H9 (cell line): ENCODE data around the gene MYCBPAP. TPM values are rescaled to one million over a fixed set of nuclear protein-coding genes. Genes with fewer than 3 reads are reported as not detected.

Source experiments
- DNase-seq: peaks from one replicate; pipeline ENCODE4 v3.0.0-alpha.2; 2017
- H2AFZ ChIP-seq: one replicate; pipeline ENCODE4 v1.6.1; 2013; ENCODE audit warnings: mild to moderate bottlenecking, low read length, control low read depth, moderate library complexity
- H2AK5ac ChIP-seq: 2 replicates; pipeline ENCODE4 v1.6.1; 2013; ENCODE audit warnings: low read length, control low read depth, mixed read lengths; ENCODE audit not compliant: insufficient read length
- H2BK120ac ChIP-seq: one replicate; pipeline ENCODE4 v1.6.1; 2013; ENCODE audit warnings: low read depth, mild to moderate bottlenecking, low read length, control low read depth, inconsistent platforms; ENCODE audit not compliant: poor library complexity, severe bottlenecking
- H2BK12ac ChIP-seq: 2 replicates; pipeline ENCODE4 v1.6.1; 2013; ENCODE audit warnings: low read length, control low read depth, mixed read lengths, low read depth; ENCODE audit not compliant: insufficient read length
- H2BK15ac ChIP-seq: 2 replicates; pipeline ENCODE4 v1.6.1; 2013; ENCODE audit warnings: low read depth, low read length, control low read depth
- H2BK20ac ChIP-seq: one replicate; pipeline ENCODE4 v1.6.1; 2013; ENCODE audit warnings: low read depth, mild to moderate bottlenecking, low read length, control low read depth, inconsistent platforms; ENCODE audit not compliant: poor library complexity, severe bottlenecking
- H2BK5ac ChIP-seq: 2 replicates; pipeline ENCODE4 v1.6.1; 2013; ENCODE audit warnings: low read length, control low read depth, mixed read lengths; ENCODE audit not compliant: insufficient read length
- H3K14ac ChIP-seq: 2 replicates; pipeline ENCODE4 v1.6.1; 2013; ENCODE audit warnings: low read length, control low read depth; ENCODE audit not compliant: insufficient read depth
- H3K18ac ChIP-seq: 2 replicates; pipeline ENCODE4 v1.6.1; 2013; ENCODE audit warnings: low read depth, mild to moderate bottlenecking, mixed read lengths, low read length, control low read depth; ENCODE audit not compliant: insufficient read length
- H3K23ac ChIP-seq: 2 replicates; pipeline ENCODE4 v1.6.1; 2013; ENCODE audit warnings: low read length, control low read depth, mixed read lengths, low read depth; ENCODE audit not compliant: insufficient read length
- H3K23me2 ChIP-seq: 2 replicates; pipeline ENCODE4 v1.6.1; 2013; ENCODE audit warnings: low read depth, mild to moderate bottlenecking, mixed read lengths, low read length, control low read depth; ENCODE audit not compliant: insufficient read length, poor library complexity, severe bottlenecking
- H3K27ac ChIP-seq: 2 replicates; pipeline ENCODE4 v1.5.1; 2013; ENCODE audit warnings: low read length, control low read depth, mixed read lengths, low read depth; ENCODE audit not compliant: insufficient read length
- H3K27me3 ChIP-seq: 2 replicates; pipeline ENCODE4 v1.6.1; 2013; ENCODE audit warnings: low read length, control low read depth, inconsistent platforms; ENCODE audit not compliant: insufficient read depth
- H3K4ac ChIP-seq: 2 replicates; pipeline ENCODE4 v1.6.1; 2013; ENCODE audit warnings: low read depth, mild to moderate bottlenecking, control low read depth, inconsistent platforms, low read length, moderate library complexity
- H3K4me1 ChIP-seq: 2 replicates; pipeline ENCODE4 v1.6.1; 2013; ENCODE audit warnings: low read length, control low read depth, inconsistent platforms; ENCODE audit not compliant: insufficient read depth
- H3K4me2 ChIP-seq: 2 replicates; pipeline ENCODE4 v1.6.1; 2013; ENCODE audit warnings: low read length, control low read depth, mixed read lengths; ENCODE audit not compliant: insufficient read length, insufficient read depth
- H3K56ac ChIP-seq: 2 replicates; pipeline ENCODE4 v1.6.1; 2013; ENCODE audit warnings: low read depth, mild to moderate bottlenecking, mixed read lengths, low read length, control low read depth; ENCODE audit not compliant: insufficient read length
- H3K79me1 ChIP-seq: 2 replicates; pipeline ENCODE4 v1.6.1; 2013; ENCODE audit warnings: low read depth, mild to moderate bottlenecking, moderate library complexity, low read length, control low read depth, inconsistent platforms; ENCODE audit not compliant: insufficient read depth, poor library complexity, severe bottlenecking
- H3K79me2 ChIP-seq: 2 replicates; pipeline ENCODE4 v1.6.1; 2013; ENCODE audit warnings: low read length, control low read depth, inconsistent platforms; ENCODE audit not compliant: insufficient read depth
- H3K9ac ChIP-seq: 2 replicates; pipeline ENCODE4 v1.6.1; 2013; ENCODE audit warnings: low read length, control low read depth, mixed read lengths; ENCODE audit not compliant: insufficient read length; ENCODE audit errors: extremely low read depth
- H3K9me3 ChIP-seq: one replicate; pipeline ENCODE4 v1.6.1; 2013; ENCODE audit warnings: low read depth, low read length, inconsistent platforms; ENCODE audit not compliant: control insufficient read depth
- H3T11ph ChIP-seq: one replicate; pipeline ENCODE4 v1.6.1; 2013; ENCODE audit warnings: mild to moderate bottlenecking, low read length, control low read depth, inconsistent platforms
- H4K20me1 ChIP-seq: one replicate; pipeline ENCODE4 v1.6.1; 2013; ENCODE audit not compliant: control insufficient read depth, insufficient read length, insufficient read depth
- H4K5ac ChIP-seq: 2 replicates; pipeline ENCODE4 v1.6.1; 2013; ENCODE audit warnings: low read depth, mild to moderate bottlenecking, mixed read lengths, low read length, control low read depth; ENCODE audit not compliant: insufficient read length
- H4K8ac ChIP-seq: replicated peaks from 2 replicates; pipeline ENCODE4 v1.6.1; 2013; ENCODE audit warnings: low read length, control low read depth, mixed read lengths, low read depth; ENCODE audit not compliant: insufficient read length
- H4K91ac ChIP-seq: 2 replicates; pipeline ENCODE4 v1.6.1; 2013; ENCODE audit warnings: low read depth, mild to moderate bottlenecking, moderate library complexity, mixed read lengths, low read length, control low read depth; ENCODE audit not compliant: insufficient read length
- H3K27ac Mint-ChIP-seq, 3 experiments: 2 replicates in 2 of 3; 3 replicates in 1 of 3; pipeline ENCODE4 v1.8.0; 2020 to 2021; ENCODE audit warnings: mixed read lengths in 3 of 3, mild to moderate bottlenecking in 1 of 3, moderate library complexity in 1 of 3
- H3K27me3 Mint-ChIP-seq: 2 replicates; pipeline ENCODE4 v1.8.0; 2021; ENCODE audit warnings: low read depth, mild to moderate bottlenecking, moderate library complexity, mixed read lengths
- H3K36me3 Mint-ChIP-seq, 3 experiments: 2 replicates in 2 of 3; 3 replicates in 1 of 3; pipeline ENCODE4 v1.8.0; 2020 to 2021; ENCODE audit warnings: low read depth in 3 of 3, mixed read lengths in 3 of 3; ENCODE audit not compliant: insufficient read depth in 1 of 3
- H3K4me1 Mint-ChIP-seq, 2 experiments: 2 replicates each; pipeline ENCODE4 v1.8.0; 2020; ENCODE audit warnings: mixed read lengths in 2 of 2
- H3K4me3 Mint-ChIP-seq, 2 experiments: 2 replicates in 1 of 2; 3 replicates in 1 of 2; pipeline ENCODE4 v1.8.0; 2020 to 2021; ENCODE audit warnings: mild to moderate bottlenecking in 2 of 2, mixed read lengths in 2 of 2, moderate library complexity in 1 of 2
- H3K9me3 Mint-ChIP-seq, 2 experiments: 2 replicates in 1 of 2; 3 replicates in 1 of 2; pipeline ENCODE4 v1.8.0; 2020; ENCODE audit warnings: mild to moderate bottlenecking in 2 of 2, mixed read lengths in 2 of 2, moderate library complexity in 1 of 2
- WGBS: extraction: QIAGEN DNeasy Blood & Tissue Kit; methylation state at CpG from one replicate; pipeline ENCODE4 v1.1.7; 2013; ENCODE audit warnings: missing lambda C conversion rate, low lambda C conversion rate, mixed read lengths; ENCODE audit not compliant: insufficient read length; ENCODE audit errors: extremely low coverage; 5-methylcytosine and 5-hydroxymethylcytosine counted together
- total RNA-seq: library from RNA; stranded (reverse); gene quantifications from 2 replicates; pipeline ENCODE4 v1.2.1, GENCODE V29; 2021
- TF ChIP-seq, protein P1 (sequence below): fragments of 200-600 bp; sonication (generic); conservative IDR thresholded peaks from 3 replicates; pipeline ENCODE4 v1.8.0; 2021; ENCODE audit warnings: antibody characterized with exemption, mild to moderate bottlenecking

MYCBPAP gene
- total RNA-seq, 1 experiment from 2014 or later, result 1.7 TPM

DNA sequence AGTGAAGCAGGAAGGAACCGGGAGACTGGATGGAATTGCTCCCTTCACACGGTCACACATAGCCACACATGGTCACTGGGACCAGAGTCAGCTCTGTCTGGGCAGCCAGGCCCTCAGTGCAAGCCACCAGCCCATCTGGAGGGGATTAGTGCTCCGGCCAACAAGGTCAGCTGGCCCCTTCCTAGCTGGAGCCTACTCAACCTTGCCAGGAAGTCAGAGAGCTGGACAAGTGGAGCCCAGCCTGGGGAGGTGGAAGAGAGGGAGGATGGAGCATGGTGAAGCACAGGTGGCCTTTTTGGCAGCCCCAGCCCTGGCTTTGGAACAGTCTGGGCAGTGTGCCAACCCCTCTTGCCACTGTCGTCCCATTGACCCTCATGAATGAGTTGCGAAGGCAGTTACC, 48.6 kb downstream of the MYCBPAP start:
- Histone ChIP-seq H2AFZ (no peak overlapping the region), H3K79me2 (no peaks in the 10 kb centered on the region), H4K5ac (no peak overlapping the region), H4K20me1 (no peaks in the 10 kb centered on the region), H3K27ac (no peak overlapping the region), H3K14ac (no peak overlapping the region), H3K23me2 (peaks cover 21% of the 10 kb centered on the region), H3K23ac (no peak overlapping the region), H3K79me1 (no peaks in the 10 kb centered on the region), H2BK120ac (no peak overlapping the region), H4K91ac (no peak overlapping the region), H2BK15ac (no peak overlapping the region), H2AK5ac (no peak overlapping the region), H2BK20ac (no peak overlapping the region), H3T11ph (no peak overlapping the region), H3K4ac (no peak overlapping the region), H2BK12ac (no peak overlapping the region), H4K8ac (no peak overlapping the region), H3K27me3 (peaks cover 12% of the 10 kb centered on the region), H3K4me1 (no peaks in the 10 kb centered on the region), H3K9ac (no peak overlapping the region), H3K4me2 (no peak overlapping the region), H3K9me3 (no peaks in the 10 kb centered on the region), H3K56ac (no peak overlapping the region), H2BK5ac (no peak overlapping the region), H3K18ac (no peak overlapping the region)
- DNase-seq, result no peak
- H3K27ac Mint-ChIP-seq, result no peak overlapping the region
- peaks cover 6 to 13% of the 10 kb centered on the region in 2 experiments; a peak in 3 of 4 replicates for H3K4me1 Mint-ChIP-seq
- peaks cover 48% of the 10 kb centered on the region for H3K27me3 Mint-ChIP-seq
- no peaks in the 10 kb centered on the region; a peak in 1 of 5 replicates for H3K9me3 Mint-ChIP-seq
- WGBS, result no CpG with 5 or more reads among the region's 5 CpGs
- peak overlapping the region in 1 of 2 experiments; percentile 5; a peak in 1 of 5 replicates for H3K4me3 Mint-ChIP-seq
- H3K36me3 Mint-ChIP-seq, result no peaks in the 10 kb centered on the region
- TF ChIP-seq, protein P1, sequence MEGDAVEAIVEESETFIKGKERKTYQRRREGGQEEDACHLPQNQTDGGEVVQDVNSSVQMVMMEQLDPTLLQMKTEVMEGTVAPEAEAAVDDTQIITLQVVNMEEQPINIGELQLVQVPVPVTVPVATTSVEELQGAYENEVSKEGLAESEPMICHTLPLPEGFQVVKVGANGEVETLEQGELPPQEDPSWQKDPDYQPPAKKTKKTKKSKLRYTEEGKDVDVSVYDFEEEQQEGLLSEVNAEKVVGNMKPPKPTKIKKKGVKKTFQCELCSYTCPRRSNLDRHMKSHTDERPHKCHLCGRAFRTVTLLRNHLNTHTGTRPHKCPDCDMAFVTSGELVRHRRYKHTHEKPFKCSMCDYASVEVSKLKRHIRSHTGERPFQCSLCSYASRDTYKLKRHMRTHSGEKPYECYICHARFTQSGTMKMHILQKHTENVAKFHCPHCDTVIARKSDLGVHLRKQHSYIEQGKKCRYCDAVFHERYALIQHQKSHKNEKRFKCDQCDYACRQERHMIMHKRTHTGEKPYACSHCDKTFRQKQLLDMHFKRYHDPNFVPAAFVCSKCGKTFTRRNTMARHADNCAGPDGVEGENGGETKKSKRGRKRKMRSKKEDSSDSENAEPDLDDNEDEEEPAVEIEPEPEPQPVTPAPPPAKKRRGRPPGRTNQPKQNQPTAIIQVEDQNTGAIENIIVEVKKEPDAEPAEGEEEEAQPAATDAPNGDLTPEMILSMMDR, result no peak
